Right ventricle myocardium superior (tissue), 1 donor: ENCODE data around the gene CUEDC1. TPM values are rescaled to one million over a fixed set of nuclear protein-coding genes. Genes with fewer than 3 reads are reported as not detected.

Source experiments
- total RNA-seq: library from RNA; stranded (reverse); fragmentation: NEBNext Ultra II Directional; extraction: Animal tissue kit (Norgen Biotek cat#: 25700); gene quantifications from one replicate; pipeline ENCODE4 v1.2.1, GENCODE V29; 2021
- donor health status: DM: no; HTN: yes; CAD: no; lungs with severe emphysema.

CUEDC1 gene
- total RNA-seq, 1 donor from 2014 or later: 44.6 TPM

Other genes with a start within 250 kb of the CUEDC1 start
- gene CCDC182, start 210.1 kb downstream of the CUEDC1 start, total RNA-seq: not detected
- gene MRPS23, start 105.4 kb downstream of the CUEDC1 start, total RNA-seq: 89.8 TPM
- gene VEZF1, start 32.8 kb upstream of the CUEDC1 start, total RNA-seq: 73.7 TPM
- 90.9 TPM for gene SRSF1, start 51.8 kb upstream of the CUEDC1 start, total RNA-seq
- gene DYNLL2, start 128.0 kb upstream of the CUEDC1 start, total RNA-seq: 81.5 TPM
- not detected for gene OR4D1, start 193.0 kb upstream of the CUEDC1 start, total RNA-seq
- gene OR4D2, start 211.6 kb upstream of the CUEDC1 start, total RNA-seq: not detected
- gene EPX, start 237.3 kb upstream of the CUEDC1 start, total RNA-seq: not detected